Panc1 (cell line): ENCODE measurements around the gene COG2. TPM values are rescaled to one million over a fixed set of nuclear protein-coding genes. Genes with fewer than 3 reads are reported as not detected.

Experiments
- ATAC-seq: fragments of 200-7000 bp; cut with Tn5 transposase; 2 replicates; pipeline ENCODE4 v1.9.1; 2020; ENCODE audit warnings: mild to moderate bottlenecking, moderate library complexity
- BruUV-seq: library from RNA; stranded (reverse); fragments of 400-500 nt; replicated peaks from 2 replicates; lab custom pipeline; 2021; lab: Mats Ljungman, UMichigan
- CTCF ChIA-PET: fragments of 300-600 bp; sonication (Branson Sonifier 250); formaldehyde crosslinking; loops from one replicate; lab custom pipeline; 2022; ENCODE audit warnings: antibody characterized with exemption; lab: Charles Lee
- POLR2A ChIA-PET: fragments of 300-600 bp; sonication (Branson Sonifier 250); formaldehyde crosslinking; loops from one replicate; lab custom pipeline; 2022; ENCODE audit warnings: antibody characterized with exemption; lab: Charles Lee
- DNase-seq: peaks from one replicate; pipeline ENCODE4 v3.0.0-alpha.2; 2010; ENCODE audit warnings: low read depth, low spot score
- H3K27ac ChIP-seq: 2 replicates; pipeline ENCODE4 v1.5.1; 2011; ENCODE audit warnings: mild to moderate bottlenecking, low read length, inconsistent platforms
- H3K27me3 ChIP-seq: fragments of 200-500 bp; sonication (Bioruptor generic); 2 replicates; pipeline ENCODE4 v1.6.0; 2014; ENCODE audit warnings: low read length, inconsistent platforms; ENCODE audit not compliant: control insufficient read depth, insufficient read depth
- H3K36me3 ChIP-seq: fragments of 200-500 bp; sonication (Bioruptor generic); 2 replicates; pipeline ENCODE4 v1.5.1; 2014; ENCODE audit warnings: inconsistent platforms, mild to moderate bottlenecking, low read length, moderate library complexity; ENCODE audit not compliant: control insufficient read depth, insufficient read depth
- H3K4me1 ChIP-seq: 2 replicates; pipeline ENCODE4 v1.5.1; 2011; ENCODE audit warnings: inconsistent platforms, mild to moderate bottlenecking, low read length, moderate library complexity; ENCODE audit not compliant: control insufficient read depth, insufficient read depth
- H3K4me3 ChIP-seq, 2 experiments: 2 replicates each; pipeline ENCODE4 v1.5.1; 2011 to 2012; ENCODE audit warnings: low read depth in 2 of 2, low read length in 2 of 2, mild to moderate bottlenecking in 2 of 2, inconsistent platforms in 1 of 2, moderate library complexity in 1 of 2
- H3K9me3 ChIP-seq: fragments of 200-500 bp; sonication (Bioruptor generic); 2 replicates; pipeline ENCODE4 v1.5.1; 2014; ENCODE audit warnings: low read depth, mild to moderate bottlenecking, inconsistent platforms, low read length, moderate library complexity; ENCODE audit not compliant: control insufficient read depth, insufficient read depth
- POLR2AphosphoS5 ChIP-seq: IDR thresholded peaks from 2 replicates; pipeline ENCODE4 v1.6.1; 2012; ENCODE audit warnings: mild to moderate bottlenecking, low read depth, low read length, moderate library complexity
- SIN3A ChIP-seq: IDR thresholded peaks from 2 replicates; pipeline ENCODE4 v1.6.1; 2012; ENCODE audit warnings: low read depth, mild to moderate bottlenecking, low read length, moderate library complexity, borderline replicate concordance; ENCODE audit not compliant: insufficient read depth
- TCF7L2 ChIP-seq: IDR thresholded peaks from 2 replicates; pipeline ENCODE4 v1.6.1; 2011; ENCODE audit warnings: mild to moderate bottlenecking, low read depth, low read length, inconsistent platforms
- in situ Hi-C: cut with HindIII; loops from 2 replicates; pipeline ENCODE4 v1.10.0; 2016; ENCODE audit warnings: low sequenced_read_pairs, low pct_unique_long_range_greater_than_20kb
- intact Hi-C: fragments of 100-400 bp; cut with micrococcal nuclease; formaldehyde crosslinking; loops from one replicate; pipeline ENCODE4 v1.10.0; 2022; ENCODE audit not compliant: unreplicated experiment
- total RNA-seq: library from RNA; stranded (reverse); gene quantifications from one replicate; pipeline ENCODE4 v1.2.1, GENCODE V29; 2021; ENCODE audit not compliant: unreplicated experiment
- TF ChIP-seq, protein P1 (sequence below): fragments of 450-650 bp; IDR thresholded peaks from 2 replicates; pipeline ENCODE4 v1.5.1; 2017; ENCODE audit warnings: mild to moderate bottlenecking
- TF ChIP-seq, protein P2 (sequence below), 2 experiments: IDR thresholded peaks; 2 replicates each; pipeline ENCODE4 v1.6.1; 2011 to 2012; ENCODE audit warnings: low read depth in 2 of 2, control low read depth in 1 of 2, low read length in 1 of 2, mild to moderate bottlenecking in 1 of 2, moderate library complexity in 1 of 2; ENCODE audit not compliant: insufficient read depth in 1 of 2

Gene COG2
- total RNA-seq, 1 experiment from 2014 or later: 20.5 TPM

- ChIA-PET CTCF (no interaction called here), POLR2A (no interaction called here)
- ATAC-seq: 0 out of 2 replicates have a peak, but pooled peaks have one; percentile 33
- no peak for TF ChIP-seq SIN3A
- TF ChIP-seq, protein P1, sequence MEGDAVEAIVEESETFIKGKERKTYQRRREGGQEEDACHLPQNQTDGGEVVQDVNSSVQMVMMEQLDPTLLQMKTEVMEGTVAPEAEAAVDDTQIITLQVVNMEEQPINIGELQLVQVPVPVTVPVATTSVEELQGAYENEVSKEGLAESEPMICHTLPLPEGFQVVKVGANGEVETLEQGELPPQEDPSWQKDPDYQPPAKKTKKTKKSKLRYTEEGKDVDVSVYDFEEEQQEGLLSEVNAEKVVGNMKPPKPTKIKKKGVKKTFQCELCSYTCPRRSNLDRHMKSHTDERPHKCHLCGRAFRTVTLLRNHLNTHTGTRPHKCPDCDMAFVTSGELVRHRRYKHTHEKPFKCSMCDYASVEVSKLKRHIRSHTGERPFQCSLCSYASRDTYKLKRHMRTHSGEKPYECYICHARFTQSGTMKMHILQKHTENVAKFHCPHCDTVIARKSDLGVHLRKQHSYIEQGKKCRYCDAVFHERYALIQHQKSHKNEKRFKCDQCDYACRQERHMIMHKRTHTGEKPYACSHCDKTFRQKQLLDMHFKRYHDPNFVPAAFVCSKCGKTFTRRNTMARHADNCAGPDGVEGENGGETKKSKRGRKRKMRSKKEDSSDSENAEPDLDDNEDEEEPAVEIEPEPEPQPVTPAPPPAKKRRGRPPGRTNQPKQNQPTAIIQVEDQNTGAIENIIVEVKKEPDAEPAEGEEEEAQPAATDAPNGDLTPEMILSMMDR: no peak
- no peak for TF ChIP-seq TCF7L2
- TF ChIP-seq, protein P2, sequence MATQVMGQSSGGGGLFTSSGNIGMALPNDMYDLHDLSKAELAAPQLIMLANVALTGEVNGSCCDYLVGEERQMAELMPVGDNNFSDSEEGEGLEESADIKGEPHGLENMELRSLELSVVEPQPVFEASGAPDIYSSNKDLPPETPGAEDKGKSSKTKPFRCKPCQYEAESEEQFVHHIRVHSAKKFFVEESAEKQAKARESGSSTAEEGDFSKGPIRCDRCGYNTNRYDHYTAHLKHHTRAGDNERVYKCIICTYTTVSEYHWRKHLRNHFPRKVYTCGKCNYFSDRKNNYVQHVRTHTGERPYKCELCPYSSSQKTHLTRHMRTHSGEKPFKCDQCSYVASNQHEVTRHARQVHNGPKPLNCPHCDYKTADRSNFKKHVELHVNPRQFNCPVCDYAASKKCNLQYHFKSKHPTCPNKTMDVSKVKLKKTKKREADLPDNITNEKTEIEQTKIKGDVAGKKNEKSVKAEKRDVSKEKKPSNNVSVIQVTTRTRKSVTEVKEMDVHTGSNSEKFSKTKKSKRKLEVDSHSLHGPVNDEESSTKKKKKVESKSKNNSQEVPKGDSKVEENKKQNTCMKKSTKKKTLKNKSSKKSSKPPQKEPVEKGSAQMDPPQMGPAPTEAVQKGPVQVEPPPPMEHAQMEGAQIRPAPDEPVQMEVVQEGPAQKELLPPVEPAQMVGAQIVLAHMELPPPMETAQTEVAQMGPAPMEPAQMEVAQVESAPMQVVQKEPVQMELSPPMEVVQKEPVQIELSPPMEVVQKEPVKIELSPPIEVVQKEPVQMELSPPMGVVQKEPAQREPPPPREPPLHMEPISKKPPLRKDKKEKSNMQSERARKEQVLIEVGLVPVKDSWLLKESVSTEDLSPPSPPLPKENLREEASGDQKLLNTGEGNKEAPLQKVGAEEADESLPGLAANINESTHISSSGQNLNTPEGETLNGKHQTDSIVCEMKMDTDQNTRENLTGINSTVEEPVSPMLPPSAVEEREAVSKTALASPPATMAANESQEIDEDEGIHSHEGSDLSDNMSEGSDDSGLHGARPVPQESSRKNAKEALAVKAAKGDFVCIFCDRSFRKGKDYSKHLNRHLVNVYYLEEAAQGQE (IDR thresholded peaks at IDR 0.05; ENCODE audit: insufficient read depth in 1 of 2, low read depth in 2 of 2, low read length in 1 of 2): no peak
- TF ChIP-seq POLR2AphosphoS5: no peak
- Histone ChIP-seq H3K27ac (no peak overlapping the region), H3K36me3 (peaks cover 2% of the 10 kb centered on the region), H3K9me3 (no peaks in the 10 kb centered on the region), H3K4me1 (no peaks in the 10 kb centered on the region), H3K27me3 (peaks cover 4% of the 10 kb centered on the region; the same call in 1 of the 2 replicates), H3K4me3 (no peak overlapping the region)
- DNase-seq: no peak
- intact Hi-C loops (no loop called here), in situ Hi-C loops (no loop called here)
- BruUV-seq: no TSS peak
Observed at GRCh38 chr1:230694991-230695390, 52.7 kb downstream of the COG2 start.

DNA sequence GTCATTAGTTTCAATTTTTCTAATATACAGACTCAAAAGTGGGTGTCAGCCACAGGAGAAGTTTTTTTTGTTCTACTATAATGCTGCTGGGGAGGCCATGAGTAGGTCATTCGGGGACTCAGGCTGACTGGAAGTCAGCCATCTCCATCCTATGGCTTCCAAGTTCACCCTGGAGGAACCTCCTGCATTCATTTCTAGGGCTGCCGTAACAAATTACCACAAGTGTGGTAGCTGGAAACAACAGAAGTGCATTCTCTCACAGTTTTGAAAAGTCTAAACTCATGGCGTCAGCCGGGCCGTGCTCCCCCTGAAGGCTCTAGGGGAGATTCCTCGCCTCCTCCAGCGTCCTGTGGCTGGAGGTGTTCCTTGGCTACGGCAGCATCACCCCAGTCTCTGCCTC lies 53.9 kb downstream of the COG2 start:
- DNase-seq (no peak), ATAC-seq (no peak)
- POLR2A ChIA-PET: no interaction called here
- in situ Hi-C loops (no loop called here), intact Hi-C loops (no loop called here)
- no TSS peak for BruUV-seq
- H3K27ac ChIP-seq: no peak overlapping the region
- H3K36me3 ChIP-seq: no peaks in the 10 kb centered on the region; the same call in 1 of the 2 replicates
- no peak overlapping the region for H3K4me3 ChIP-seq
- no peaks in the 10 kb centered on the region for H3K4me1 ChIP-seq
- peaks cover 4% of the 10 kb centered on the region; the same call in 1 of the 2 replicates for H3K27me3 ChIP-seq
- TF ChIP-seq POLR2AphosphoS5 (no peak), TCF7L2 (no peak)
- TF ChIP-seq, protein P1: no peak
- TF ChIP-seq, protein P2 (IDR thresholded peaks at IDR 0.05; ENCODE audit: insufficient read depth in 1 of 2, low read depth in 2 of 2, low read length in 1 of 2): no peak
- H3K9me3 ChIP-seq: no peaks in the 10 kb centered on the region
- CTCF ChIA-PET: no interaction called here
